ENCODE measurements around the gene MUC6. TPM values are rescaled to one million over a fixed set of nuclear protein-coding genes. Genes with fewer than 3 reads are reported as not detected.

MUC6 gene
- polyA plus RNA-seq, 1 of the 3 experiments (the other 2 are of a cell fraction) = not detected

GRCh38 chr11:978781-979180, 57.7 kb downstream of the MUC6 start:
- H3K4me2 ChIP-seq = no peak overlapping the region
- no peak overlapping the region for H2AFZ ChIP-seq (ENCODE audit: low read depth)
- H3K9ac ChIP-seq = no peak overlapping the region
- no peak for DNase-seq
- TF ChIP-seq USF2 (IDR thresholded peaks at IDR 0.05; ENCODE audit: borderline replicate concordance, low read depth, low read length) (no peak), EZH2phosphoT487 (IDR thresholded peaks at IDR 0.05; ENCODE audit: borderline replicate concordance, low read depth) (no peak), REST (IDR thresholded peaks at IDR 0.05; ENCODE audit: low read depth, low read length) (no peak), NRF1 (IDR thresholded peaks at IDR 0.05; ENCODE audit: low read depth, low read length) (no peak), ZBTB33 (IDR thresholded peaks at IDR 0.05; ENCODE audit: borderline replicate concordance, low read depth) (no peak), RXRA (IDR thresholded peaks at IDR 0.05; ENCODE audit: borderline replicate concordance, low read depth) (no peak), TEAD4 (IDR thresholded peaks at IDR 0.05; ENCODE audit: borderline replicate concordance, insufficient read depth) (no peak), RFX5 (IDR thresholded peaks at IDR 0.05; ENCODE audit: low read length) (no peak), EP300 (IDR thresholded peaks at IDR 0.05; ENCODE audit: borderline replicate concordance in 1 of 2, low read depth in 1 of 2, low read length in 1 of 2) (no peak), JUND (IDR thresholded peaks at IDR 0.05) (no peak), FOSL2 (IDR thresholded peaks at IDR 0.05; ENCODE audit: borderline replicate concordance, low read depth) (no peak)
- ChIA-PET CTCF (interaction anchor here (0.7 kb wide), 1 partner anchor 128 kb away, joined by 3 read pairs; no protein-coding TSS in a partner anchor), POLR2A (no interaction called here)
- H3K36me3 ChIP-seq (replicated peaks in 1 of 2; ENCODE audit: control insufficient read depth in 1 of 2, insufficient read depth in 2 of 2, low read length in 1 of 2) = peaks cover 13 to 41% of the 10 kb centered on the region in 2 experiments
- peaks cover 6% of the 10 kb centered on the region; the same call in 1 of the 2 replicates for H3K79me2 ChIP-seq (ENCODE audit: insufficient read depth)
- H3F3A ChIP-seq (replicated peaks; ENCODE audit: insufficient read depth) = no peaks in the 10 kb centered on the region
- no peaks in the 10 kb centered on the region for H4K20me1 ChIP-seq (ENCODE audit: insufficient read depth)
- H3K4me1 ChIP-seq (ENCODE audit: control insufficient read depth in 1 of 2, insufficient read depth in 2 of 2, low read depth in 1 of 2, low read length in 1 of 2) = no peaks in the 10 kb centered on the region
- 97% methylated on average over 11 of the region's 16 CpGs for WGBS (ENCODE audit: low lambda C conversion rate)
- H3K9me3 ChIP-seq = no peaks in the 10 kb centered on the region
- no peaks in the 10 kb centered on the region for H3K9me2 ChIP-seq
- H3K27me3 ChIP-seq (ENCODE audit: insufficient read depth) = no peaks in the 10 kb centered on the region
- H3K4me3 ChIP-seq (ENCODE audit: low read depth in 2 of 2, low read length in 1 of 2) = no peak overlapping the region
- H3K27ac ChIP-seq (ENCODE audit: low read depth in 2 of 2, low read length in 1 of 2) = no peak overlapping the region

All from SK-N-SH (cell line).